ENCODE results near the gene CENPI. TPM values are rescaled to one million over a fixed set of nuclear protein-coding genes. Genes with fewer than 3 reads are reported as not detected.

The CENPI gene
- total RNA-seq, 1 experiment from 2014 or later, result 36.9 TPM

GRCh38 chrX:101081231-101081630 is 16.8 kb upstream of the CENPI start:
- H3K27ac ChIP-seq (ENCODE audit: low read length), result no peak overlapping the region
- DNase-seq (ENCODE audit: low read depth, low spot score) (no peak), ATAC-seq (no peak)
- POLR2A ChIA-PET, result no interaction called here
- in situ Hi-C loops (cut with HindIII; ENCODE audit: low pct_unique_long_range_greater_than_20kb, low sequenced_read_pairs) (no loop called here), intact Hi-C loops (cut with micrococcal nuclease; ENCODE audit: unreplicated experiment) (no loop called here)
- H3K4me1 ChIP-seq (ENCODE audit: control insufficient read depth, insufficient read depth, low read length), result no peaks in the 10 kb centered on the region
- no peaks in the 10 kb centered on the region for H3K27me3 ChIP-seq (ENCODE audit: control insufficient read depth, insufficient read depth, low read length)
- H3K4me3 ChIP-seq (ENCODE audit: low read depth in 2 of 2, low read length in 2 of 2), result no peak overlapping the region
- CTCF ChIA-PET, result no interaction called here
- no TSS peak for BruUV-seq (replicated peaks)
- no peaks in the 10 kb centered on the region for H3K9me3 ChIP-seq (ENCODE audit: control insufficient read depth, insufficient read depth, low read depth, low read length)
- TF ChIP-seq, protein P1, sequence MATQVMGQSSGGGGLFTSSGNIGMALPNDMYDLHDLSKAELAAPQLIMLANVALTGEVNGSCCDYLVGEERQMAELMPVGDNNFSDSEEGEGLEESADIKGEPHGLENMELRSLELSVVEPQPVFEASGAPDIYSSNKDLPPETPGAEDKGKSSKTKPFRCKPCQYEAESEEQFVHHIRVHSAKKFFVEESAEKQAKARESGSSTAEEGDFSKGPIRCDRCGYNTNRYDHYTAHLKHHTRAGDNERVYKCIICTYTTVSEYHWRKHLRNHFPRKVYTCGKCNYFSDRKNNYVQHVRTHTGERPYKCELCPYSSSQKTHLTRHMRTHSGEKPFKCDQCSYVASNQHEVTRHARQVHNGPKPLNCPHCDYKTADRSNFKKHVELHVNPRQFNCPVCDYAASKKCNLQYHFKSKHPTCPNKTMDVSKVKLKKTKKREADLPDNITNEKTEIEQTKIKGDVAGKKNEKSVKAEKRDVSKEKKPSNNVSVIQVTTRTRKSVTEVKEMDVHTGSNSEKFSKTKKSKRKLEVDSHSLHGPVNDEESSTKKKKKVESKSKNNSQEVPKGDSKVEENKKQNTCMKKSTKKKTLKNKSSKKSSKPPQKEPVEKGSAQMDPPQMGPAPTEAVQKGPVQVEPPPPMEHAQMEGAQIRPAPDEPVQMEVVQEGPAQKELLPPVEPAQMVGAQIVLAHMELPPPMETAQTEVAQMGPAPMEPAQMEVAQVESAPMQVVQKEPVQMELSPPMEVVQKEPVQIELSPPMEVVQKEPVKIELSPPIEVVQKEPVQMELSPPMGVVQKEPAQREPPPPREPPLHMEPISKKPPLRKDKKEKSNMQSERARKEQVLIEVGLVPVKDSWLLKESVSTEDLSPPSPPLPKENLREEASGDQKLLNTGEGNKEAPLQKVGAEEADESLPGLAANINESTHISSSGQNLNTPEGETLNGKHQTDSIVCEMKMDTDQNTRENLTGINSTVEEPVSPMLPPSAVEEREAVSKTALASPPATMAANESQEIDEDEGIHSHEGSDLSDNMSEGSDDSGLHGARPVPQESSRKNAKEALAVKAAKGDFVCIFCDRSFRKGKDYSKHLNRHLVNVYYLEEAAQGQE (IDR thresholded peaks at IDR 0.05; ENCODE audit: insufficient read depth in 1 of 2, low read depth in 2 of 2, low read length in 1 of 2), result no peak
- TF ChIP-seq POLR2AphosphoS5 (IDR thresholded peaks at IDR 0.05; ENCODE audit: low read depth, low read length), result no peak
- no peak for TF ChIP-seq CTCF (IDR thresholded peaks at IDR 0.05)
- no peak for TF ChIP-seq TCF7L2 (IDR thresholded peaks at IDR 0.05; ENCODE audit: low read depth, low read length)
- H3K36me3 ChIP-seq (ENCODE audit: control insufficient read depth, insufficient read depth, low read length), result no peaks in the 10 kb centered on the region

DNA sequence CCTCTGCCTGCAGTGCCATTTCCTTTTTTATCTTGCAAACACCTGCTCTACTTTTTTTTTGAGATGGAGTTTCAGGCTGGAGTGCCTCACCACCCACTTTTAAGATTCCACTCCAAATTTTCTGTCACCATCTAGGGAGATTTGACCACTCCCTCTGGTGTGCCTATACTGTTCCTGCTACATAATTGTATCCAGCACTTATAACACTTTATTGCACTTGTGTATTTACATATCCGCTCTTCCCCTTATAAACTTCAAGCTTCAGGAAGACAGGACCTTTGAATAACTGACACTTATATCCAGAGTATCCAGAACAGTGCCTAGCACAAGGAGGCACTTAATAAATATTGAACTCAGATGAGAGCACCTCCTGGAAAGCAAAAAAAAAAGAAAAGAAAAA is 6.2 kb upstream of the CENPI start:
- in situ Hi-C loops (cut with HindIII; ENCODE audit: low pct_unique_long_range_greater_than_20kb, low sequenced_read_pairs), result no loop called here
- CTCF ChIA-PET, result no interaction called here

More for the DNA sequence above, 6.2 kb upstream of the CENPI start:
- TF ChIP-seq CTCF (IDR thresholded peaks at IDR 0.05), result no peak
- TF ChIP-seq, protein P1 (IDR thresholded peaks at IDR 0.05; ENCODE audit: insufficient read depth in 1 of 2, low read depth in 2 of 2, low read length in 1 of 2), result no peak
- TF ChIP-seq POLR2AphosphoS5 (IDR thresholded peaks at IDR 0.05; ENCODE audit: low read depth, low read length), result no peak
- no peak for TF ChIP-seq SIN3A (IDR thresholded peaks at IDR 0.05; ENCODE audit: borderline replicate concordance, insufficient read depth, low read depth, low read length)
- TF ChIP-seq TCF7L2 (IDR thresholded peaks at IDR 0.05; ENCODE audit: low read depth, low read length), result no peak
- DNase-seq (ENCODE audit: low read depth, low spot score) (no peak), ATAC-seq (no peak)
- Histone ChIP-seq H3K9me3 (ENCODE audit: control insufficient read depth, insufficient read depth, low read depth, low read length) (no peaks in the 10 kb centered on the region), H3K4me1 (ENCODE audit: control insufficient read depth, insufficient read depth, low read length) (no peaks in the 10 kb centered on the region), H3K36me3 (ENCODE audit: control insufficient read depth, insufficient read depth, low read length) (no peaks in the 10 kb centered on the region), H3K4me3 (ENCODE audit: low read depth in 2 of 2, low read length in 2 of 2) (no peak overlapping the region), H3K27me3 (ENCODE audit: control insufficient read depth, insufficient read depth, low read length) (no peaks in the 10 kb centered on the region), H3K27ac (ENCODE audit: low read length) (no peak overlapping the region)
- POLR2A ChIA-PET, result no interaction called here
- BruUV-seq (replicated peaks), result no TSS peak
- intact Hi-C loops (cut with micrococcal nuclease; ENCODE audit: unreplicated experiment), result no loop called here
